NT2/D1 (cell line): ENCODE data around the gene DEXI.

Experiments used
- SUZ12 ChIP-seq: IDR thresholded peaks from 2 replicates; pipeline ENCODE4 v1.6.1; 2011; ENCODE audit not compliant: insufficient read length, insufficient read depth; ENCODE audit errors: extremely low read depth
- YY1 ChIP-seq: IDR thresholded peaks from 2 replicates; pipeline ENCODE4 v1.6.1; 2011; ENCODE audit not compliant: insufficient read length, insufficient read depth
- ZNF274 ChIP-seq: IDR thresholded peaks from 2 replicates; pipeline ENCODE4 v1.6.1; 2011; ENCODE audit warnings: mild to moderate bottlenecking, low read depth, low read length

GRCh38 chr16:10923650-10924214, 18.5 kb downstream of the DEXI start:
- TF ChIP-seq YY1 = no peak
- TF ChIP-seq SUZ12 = no peak
- TF ChIP-seq ZNF274 = no peak
